HEK293T (cell line): Measurements from ENCODE around the gene CHP2.
"Not testable (repeated sequence)": the region's sequence is repeated elsewhere in the genome, so short reads cannot be mapped to it uniquely, and the experiment has no call there.

Experiments used
- CTCF ChIA-PET: fragments of 350-600 bp; formaldehyde crosslinking; extraction: SDS; loops from one replicate; lab custom pipeline; 2021; ENCODE audit warnings: antibody characterized with exemption, inconsistent platforms; lab: Yijun Ruan, JAX
- POLR2A ChIA-PET: fragments of 350-600 bp; formaldehyde crosslinking; extraction: SDS; loops from one replicate; lab custom pipeline; 2020; ENCODE audit warnings: antibody characterized with exemption, inconsistent platforms; lab: Yijun Ruan, JAX
- DNase-seq: peaks from one replicate; pipeline ENCODE4 v3.0.0; 2012; ENCODE audit warnings: mixed read lengths; ENCODE audit errors: extremely low spot score
- ARNT ChIP-seq: fragments of 450-650 bp; IDR thresholded peaks from 2 replicates; pipeline ENCODE4 v1.6.1; 2017; ENCODE audit warnings: mild to moderate bottlenecking
- BHLHE40 ChIP-seq: fragments of 450-650 bp; IDR thresholded peaks from 2 replicates; pipeline ENCODE4 v1.6.1; 2016; ENCODE audit warnings: mild to moderate bottlenecking, moderate library complexity, borderline replicate concordance
- CTBP1 ChIP-seq: fragments of 450-650 bp; IDR thresholded peaks from 2 replicates; pipeline ENCODE4 v1.6.1; 2016; ENCODE audit warnings: borderline replicate concordance
- ELF4 ChIP-seq: fragments of 450-650 bp; IDR thresholded peaks from 2 replicates; pipeline ENCODE4 v1.6.1; 2017; ENCODE audit warnings: antibody characterized with exemption
- FOXA1 ChIP-seq: fragments of 450-650 bp; IDR thresholded peaks from 2 replicates; pipeline ENCODE4 v1.6.1; 2016; ENCODE audit warnings: mild to moderate bottlenecking
- FOXK2 ChIP-seq: fragments of 450-650 bp; IDR thresholded peaks from 2 replicates; pipeline ENCODE4 v1.6.1; 2016; ENCODE audit warnings: mild to moderate bottlenecking
- FOXM1 ChIP-seq: fragments of 450-650 bp; IDR thresholded peaks from 2 replicates; pipeline ENCODE4 v1.6.1; 2017; ENCODE audit warnings: mild to moderate bottlenecking, borderline replicate concordance
- HDGF ChIP-seq: fragments of 450-650 bp; IDR thresholded peaks from 2 replicates; pipeline ENCODE4 v1.6.1; 2017; ENCODE audit warnings: antibody characterized with exemption, borderline replicate concordance
- L3MBTL2 ChIP-seq: fragments of 450-650 bp; conservative IDR thresholded peaks from 2 replicates; pipeline ENCODE4 v1.6.1; 2016; ENCODE audit warnings: mild to moderate bottlenecking
- LEF1 ChIP-seq: fragments of 450-650 bp; IDR thresholded peaks from 2 replicates; pipeline ENCODE4 v1.6.1; 2017; ENCODE audit warnings: mild to moderate bottlenecking, borderline replicate concordance
- NFRKB ChIP-seq: fragments of 450-650 bp; IDR thresholded peaks from 2 replicates; pipeline ENCODE4 v1.6.1; 2016; ENCODE audit warnings: mild to moderate bottlenecking, moderate library complexity
- SP1 ChIP-seq: fragments of 450-650 bp; IDR thresholded peaks from 2 replicates; pipeline ENCODE4 v1.6.1; 2017
- SUZ12 ChIP-seq: fragments of 450-650 bp; IDR thresholded peaks from 2 replicates; pipeline ENCODE4 v1.6.1; 2016; ENCODE audit warnings: mild to moderate bottlenecking
- TARDBP ChIP-seq: fragments of 450-650 bp; IDR thresholded peaks from 2 replicates; pipeline ENCODE4 v1.6.1; 2016
- ZNF384 ChIP-seq: fragments of 450-650 bp; IDR thresholded peaks from 2 replicates; pipeline ENCODE4 v1.6.1; 2016
- TF ChIP-seq, protein P1 (sequence below): fragments of 450-650 bp; IDR thresholded peaks from 2 replicates; pipeline ENCODE4 v1.6.1; 2016

CHP2 gene

GRCh38 chr16:23745263-23745662 is 9.6 kb upstream of the CHP2 start:
- CTCF ChIA-PET, result interaction anchor here (0.5 kb wide), 1 partner anchor 285 kb away, joined by 3 read pairs; no protein-coding TSS in a partner anchor
- TF ChIP-seq L3MBTL2 (no peak), ARNT (no peak), ELF4 (no peak), ZNF384 (no peak), SUZ12 (no peak), NFRKB (no peak)
- TF ChIP-seq, protein P1, sequence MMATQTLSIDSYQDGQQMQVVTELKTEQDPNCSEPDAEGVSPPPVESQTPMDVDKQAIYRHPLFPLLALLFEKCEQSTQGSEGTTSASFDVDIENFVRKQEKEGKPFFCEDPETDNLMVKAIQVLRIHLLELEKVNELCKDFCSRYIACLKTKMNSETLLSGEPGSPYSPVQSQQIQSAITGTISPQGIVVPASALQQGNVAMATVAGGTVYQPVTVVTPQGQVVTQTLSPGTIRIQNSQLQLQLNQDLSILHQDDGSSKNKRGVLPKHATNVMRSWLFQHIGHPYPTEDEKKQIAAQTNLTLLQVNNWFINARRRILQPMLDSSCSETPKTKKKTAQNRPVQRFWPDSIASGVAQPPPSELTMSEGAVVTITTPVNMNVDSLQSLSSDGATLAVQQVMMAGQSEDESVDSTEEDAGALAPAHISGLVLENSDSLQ, result no peak
- POLR2A ChIA-PET, result no interaction called here

DNA sequence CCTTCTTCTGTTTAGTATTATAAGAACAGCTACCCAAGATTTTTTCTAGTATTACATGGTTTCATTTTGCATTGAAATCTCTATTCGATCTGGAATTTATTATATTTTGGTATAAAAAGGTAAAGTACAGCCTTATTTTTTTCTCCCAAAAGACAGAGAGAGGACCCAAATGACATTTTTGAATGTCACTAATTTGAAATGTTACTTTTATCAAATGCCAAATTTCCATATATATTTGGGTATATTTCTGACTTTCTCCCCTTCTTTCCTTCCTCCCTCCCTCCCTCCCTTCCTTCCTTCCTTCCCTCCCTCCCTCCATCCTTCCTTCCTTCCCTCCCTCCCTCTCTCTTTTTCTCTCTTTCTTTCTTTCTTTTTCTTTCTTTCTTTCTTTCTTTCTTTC is 6.2 kb upstream of the CHP2 start:
- no peak for DNase-seq
- TF ChIP-seq L3MBTL2 (no peak), ZNF384 (no peak), ARNT (no peak), FOXM1 (no peak)
- TF ChIP-seq, protein P1, result no peak
- POLR2A ChIA-PET, result no interaction called here
- CTCF ChIA-PET, result no interaction called here

More at GRCh38 chr16:23745263-23745662, 9.6 kb upstream of the CHP2 start:
- no peak for DNase-seq

DNA sequence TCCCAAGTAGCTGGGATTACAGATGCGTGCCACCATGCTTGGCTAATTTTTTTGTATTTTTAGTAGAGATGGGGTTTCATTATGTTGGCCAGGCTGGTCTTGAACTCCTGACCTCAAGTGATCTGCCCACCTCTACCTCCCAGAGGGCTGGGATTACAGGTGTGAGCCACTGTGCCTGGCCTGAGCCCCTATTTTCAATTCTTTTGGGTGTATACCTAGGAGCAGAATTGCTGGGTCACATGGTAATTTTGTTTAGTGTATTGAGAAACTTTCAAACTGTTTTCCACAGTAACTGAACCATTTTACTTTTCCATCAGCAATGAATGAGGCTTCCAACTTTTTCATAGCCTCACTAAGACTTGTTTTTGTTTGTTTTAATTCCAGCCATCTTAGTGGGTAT is 3.8 kb upstream of the CHP2 start:
- CTCF ChIA-PET, DNase-seq: not testable (repeated sequence)

GRCh38 chr16:23753908-23754593 is 775 bp upstream of the CHP2 start:
- POLR2A ChIA-PET, result no interaction called here
- CTCF ChIA-PET, result interaction anchor here (0.5 to 0.6 kb wide), 2 partner anchors 49 to 256 kb away, joined by 3 to 5 read pairs; no protein-coding TSS in a partner anchor
- TF ChIP-seq LEF1 (no peak), BHLHE40 (no peak), FOXK2 (no peak), CTBP1 (no peak), SP1 (no peak), SUZ12 (no peak), HDGF (no peak), ZNF384 (no peak), FOXM1 (no peak), ELF4 (no peak), ARNT (no peak), FOXA1 (no peak), NFRKB (no peak), L3MBTL2 (no peak), TARDBP (no peak)
- TF ChIP-seq, protein P1, result no peak
- DNase-seq, result no peak

More for the DNA sequence above, 3.8 kb upstream of the CHP2 start:
- POLR2A ChIA-PET, result not testable (repeated sequence)

DNA sequence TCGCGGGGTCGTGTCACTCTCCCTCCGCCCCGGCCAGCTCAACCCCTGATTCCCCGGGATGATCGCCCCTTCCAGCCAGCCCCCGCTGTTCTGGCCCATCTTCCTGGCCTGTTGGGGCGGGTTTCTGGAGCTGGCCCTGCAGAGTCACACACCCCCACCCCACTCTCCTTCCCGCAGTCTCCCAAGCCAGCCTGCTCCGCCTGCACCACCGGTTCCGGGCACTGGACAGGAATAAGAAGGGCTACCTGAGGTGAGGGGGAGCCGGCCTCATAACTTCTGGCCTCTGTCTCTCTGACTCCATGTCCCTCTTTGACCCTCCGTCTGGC is 621 bp downstream of the CHP2 start:
- ChIA-PET CTCF (no interaction called here), POLR2A (no interaction called here)
- TF ChIP-seq BHLHE40 (no peak), HDGF (no peak), NFRKB (no peak), SUZ12 (no peak)

GRCh38 chr16:23757116-23757515 is 2.3 kb downstream of the CHP2 start:
- TF ChIP-seq CTBP1 (no peak), TARDBP (no peak), HDGF (no peak), FOXA1 (no peak), ARNT (no peak), ZNF384 (no peak), FOXK2 (no peak), SP1 (no peak), SUZ12 (no peak), L3MBTL2 (no peak), NFRKB (no peak), BHLHE40 (no peak), ELF4 (no peak), LEF1 (no peak), FOXM1 (no peak)
- TF ChIP-seq, protein P1, result no peak
- ChIA-PET POLR2A (no interaction called here), CTCF (no interaction called here)
- no peak for DNase-seq

More for the DNA sequence above, 621 bp downstream of the CHP2 start:
- no peak for DNase-seq
